ENCODE measurements around the gene HS1BP3. TPM values are rescaled to one million over a fixed set of nuclear protein-coding genes. Genes with fewer than 3 reads are reported as not detected.

HS1BP3 gene
- total RNA-seq, 4 donors from 2014 or later: 30.8 to 42.7 (median 41.7) TPM

DNA sequence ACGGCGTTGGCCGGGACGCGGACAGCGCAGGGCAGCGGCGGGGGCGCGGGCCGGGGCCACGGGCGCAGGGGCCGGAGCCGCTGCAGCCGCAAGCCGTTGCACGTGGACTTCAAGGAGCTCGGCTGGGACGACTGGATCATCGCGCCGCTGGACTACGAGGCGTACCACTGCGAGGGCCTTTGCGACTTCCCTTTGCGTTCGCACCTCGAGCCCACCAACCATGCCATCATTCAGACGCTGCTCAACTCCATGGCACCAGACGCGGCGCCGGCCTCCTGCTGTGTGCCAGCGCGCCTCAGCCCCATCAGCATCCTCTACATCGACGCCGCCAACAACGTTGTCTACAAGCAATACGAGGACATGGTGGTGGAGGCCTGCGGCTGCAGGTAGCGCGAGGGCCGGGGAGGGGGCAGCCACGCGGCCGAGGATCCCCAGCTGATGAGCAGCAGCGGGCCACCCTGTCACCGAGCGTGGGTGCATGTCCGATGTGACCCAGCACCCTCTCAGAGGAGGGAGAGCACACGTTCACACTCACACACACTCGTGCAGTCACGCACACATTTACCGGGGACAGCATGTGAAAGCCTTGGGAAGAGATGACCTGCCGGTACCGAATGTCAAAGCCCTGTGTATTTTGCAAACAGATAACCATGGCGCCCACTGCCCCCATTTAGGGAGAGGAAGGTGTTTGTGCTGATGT, 20.3 kb upstream of the HS1BP3 start:
- H3K27ac ChIP-seq: no peak overlapping the region
- TF ChIP-seq POLR2A (IDR thresholded peaks at IDR 0.05): no peak
- TF ChIP-seq, protein P1, sequence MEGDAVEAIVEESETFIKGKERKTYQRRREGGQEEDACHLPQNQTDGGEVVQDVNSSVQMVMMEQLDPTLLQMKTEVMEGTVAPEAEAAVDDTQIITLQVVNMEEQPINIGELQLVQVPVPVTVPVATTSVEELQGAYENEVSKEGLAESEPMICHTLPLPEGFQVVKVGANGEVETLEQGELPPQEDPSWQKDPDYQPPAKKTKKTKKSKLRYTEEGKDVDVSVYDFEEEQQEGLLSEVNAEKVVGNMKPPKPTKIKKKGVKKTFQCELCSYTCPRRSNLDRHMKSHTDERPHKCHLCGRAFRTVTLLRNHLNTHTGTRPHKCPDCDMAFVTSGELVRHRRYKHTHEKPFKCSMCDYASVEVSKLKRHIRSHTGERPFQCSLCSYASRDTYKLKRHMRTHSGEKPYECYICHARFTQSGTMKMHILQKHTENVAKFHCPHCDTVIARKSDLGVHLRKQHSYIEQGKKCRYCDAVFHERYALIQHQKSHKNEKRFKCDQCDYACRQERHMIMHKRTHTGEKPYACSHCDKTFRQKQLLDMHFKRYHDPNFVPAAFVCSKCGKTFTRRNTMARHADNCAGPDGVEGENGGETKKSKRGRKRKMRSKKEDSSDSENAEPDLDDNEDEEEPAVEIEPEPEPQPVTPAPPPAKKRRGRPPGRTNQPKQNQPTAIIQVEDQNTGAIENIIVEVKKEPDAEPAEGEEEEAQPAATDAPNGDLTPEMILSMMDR (IDR thresholded peaks at IDR 0.05): no peak

DNA sequence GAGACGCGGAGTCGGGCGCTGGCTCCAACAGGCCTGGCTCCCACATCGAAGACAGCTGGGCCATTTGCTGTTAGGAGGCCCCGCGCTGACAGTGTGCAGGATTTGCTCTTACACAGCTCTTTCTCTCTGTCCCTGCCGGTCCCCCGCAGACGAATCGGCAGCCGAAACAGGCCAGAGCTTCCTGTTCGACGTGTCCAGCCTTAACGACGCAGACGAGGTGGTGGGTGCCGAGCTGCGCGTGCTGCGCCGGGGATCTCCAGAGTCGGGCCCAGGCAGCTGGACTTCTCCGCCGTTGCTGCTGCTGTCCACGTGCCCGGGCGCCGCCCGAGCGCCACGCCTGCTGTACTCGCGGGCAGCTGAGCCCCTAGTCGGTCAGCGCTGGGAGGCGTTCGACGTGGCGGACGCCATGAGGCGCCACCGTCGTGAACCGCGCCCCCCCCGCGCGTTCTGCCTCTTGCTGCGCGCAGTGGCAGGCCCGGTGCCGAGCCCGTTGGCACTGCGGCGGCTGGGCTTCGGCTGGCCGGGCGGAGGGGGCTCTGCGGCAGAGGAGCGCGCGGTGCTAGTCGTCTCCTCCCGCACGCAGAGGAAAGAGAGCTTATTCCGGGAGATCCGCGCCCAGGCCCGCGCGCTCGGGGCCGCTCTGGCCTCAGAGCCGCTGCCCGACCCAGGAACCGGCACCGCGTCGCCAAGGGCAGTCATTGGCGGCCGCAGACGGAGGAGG, 19.6 kb upstream of the HS1BP3 start:
- Histone ChIP-seq H3K27ac (no peak overlapping the region), H3K27me3 (peaks cover 50% of the 10 kb centered on the region), H3K36me3 (no peaks in the 10 kb centered on the region), H3K4me3 (replicated peaks in 1 of 3) (no peak overlapping the region), H3K9me3 (no peaks in the 10 kb centered on the region), H3K4me1 (peaks cover 19 to 27% of the 10 kb centered on the region in 2 donors)
- intact Hi-C loops (cut with DNase I): no loop called here
- TF ChIP-seq POLR2A (IDR thresholded peaks at IDR 0.05): no peak
- TF ChIP-seq, protein P1 (IDR thresholded peaks at IDR 0.05): no peak
- 12 to 17% methylated on average over 7 to 21 of the region's 83 CpGs for WGBS, 2 donors
- DNase-seq: no peak

More for the DNA sequence above, 20.3 kb upstream of the HS1BP3 start:
- Histone ChIP-seq H3K9me3 (no peaks in the 10 kb centered on the region), H3K36me3 (no peaks in the 10 kb centered on the region), H3K4me1 (peaks cover 12 to 20% of the 10 kb centered on the region in 2 donors), H3K27me3 (peaks cover 44% of the 10 kb centered on the region), H3K4me3 (replicated peaks in 1 of 3) (no peak overlapping the region)
- DNase-seq: no peak
- intact Hi-C loops (cut with DNase I): no loop called here
- WGBS, 2 donors: 10 to 15% methylated on average over 18 to 32 of the region's 60 CpGs

DNA sequence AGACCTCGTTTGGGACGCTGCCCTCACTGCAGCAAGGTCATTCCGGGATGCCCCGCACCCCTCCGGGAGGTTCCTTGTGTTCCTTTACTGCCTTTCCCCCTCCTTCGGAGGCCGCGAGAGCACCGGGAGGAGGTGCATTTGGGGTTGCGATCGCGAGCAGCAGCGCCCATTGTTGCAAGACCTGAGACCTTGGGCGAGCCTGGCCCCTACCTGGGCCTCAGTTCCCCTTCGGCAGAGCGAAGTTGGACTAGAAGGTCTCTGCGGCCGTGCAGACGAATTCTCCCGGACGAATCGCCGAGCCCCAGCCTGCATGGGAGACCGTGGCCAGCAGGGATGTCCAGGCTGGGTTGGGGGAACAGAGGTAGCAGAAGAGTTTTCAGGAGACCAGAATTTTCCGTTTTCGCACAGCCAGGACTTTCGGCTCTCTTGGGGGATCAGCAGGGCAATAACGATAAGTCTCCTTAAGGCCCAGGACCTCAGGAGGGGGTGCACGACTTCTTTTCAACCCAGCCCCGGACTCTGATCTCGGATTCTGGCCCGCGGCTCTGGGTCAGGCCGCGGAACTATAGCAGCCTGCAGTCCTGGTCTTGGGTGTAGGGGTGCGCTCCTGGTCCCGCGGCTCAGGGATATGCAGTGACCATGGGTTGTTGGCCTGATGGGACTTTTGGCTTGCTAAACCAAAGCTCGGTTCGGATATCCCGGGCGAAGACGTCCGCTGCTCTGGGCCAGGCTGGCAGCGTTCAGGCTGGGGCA, 18.8 kb upstream of the HS1BP3 start:
- intact Hi-C loops (cut with DNase I): no loop called here
- no peaks in the 10 kb centered on the region for H3K9me3 ChIP-seq
- 16 to 22% methylated on average over 29 to 30 of the region's 45 CpGs for WGBS, 2 donors
- no peak overlapping the region for H3K4me3 ChIP-seq (replicated peaks in 1 of 3)
- no peak for TF ChIP-seq POLR2A (IDR thresholded peaks at IDR 0.05)
- TF ChIP-seq, protein P1 (IDR thresholded peaks at IDR 0.05): no peak
- peaks cover 55% of the 10 kb centered on the region for H3K27me3 ChIP-seq
- no peaks in the 10 kb centered on the region for H3K36me3 ChIP-seq
- DNase-seq: no peak
- no peak overlapping the region for H3K27ac ChIP-seq
- H3K4me1 ChIP-seq: peaks cover 20 to 32% of the 10 kb centered on the region in 2 donors

DNA sequence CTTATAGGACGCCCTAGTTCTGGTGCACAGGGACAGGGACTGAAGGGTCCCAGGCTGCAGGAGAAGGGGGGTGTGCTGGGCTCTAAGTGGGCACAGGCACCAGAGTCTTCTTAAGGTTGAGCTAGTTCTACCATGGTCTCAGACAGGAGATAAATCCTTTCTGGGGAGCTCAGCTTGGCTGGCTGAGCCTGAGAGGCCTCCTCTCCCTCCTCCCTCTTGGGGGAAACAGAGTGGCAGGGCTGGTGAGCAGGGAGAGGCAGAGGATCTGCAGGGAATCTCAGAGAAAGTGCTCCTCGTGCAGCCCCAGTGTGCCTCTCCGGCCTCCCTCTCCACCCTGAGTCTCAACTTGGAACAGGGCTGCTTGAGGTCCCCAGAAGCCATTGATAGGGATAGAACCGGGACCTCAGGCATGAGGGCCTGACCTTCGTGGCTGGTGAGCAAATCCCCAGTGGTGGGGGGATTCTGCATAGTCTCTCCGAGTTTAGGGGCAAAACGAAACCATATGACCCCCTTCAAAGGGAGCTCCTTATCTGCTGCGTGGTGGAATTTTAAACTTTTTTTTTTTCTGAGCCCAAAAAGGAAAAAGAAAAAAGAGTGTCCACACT, 18.1 kb upstream of the HS1BP3 start:
- no peak for DNase-seq
- WGBS, 2 donors: 66 to 69% methylated on average over 7 of the region's 8 CpGs
- peaks cover 20 to 32% of the 10 kb centered on the region in 2 donors for H3K4me1 ChIP-seq
- H3K27me3 ChIP-seq: peaks cover 55% of the 10 kb centered on the region
- intact Hi-C loops (cut with DNase I): no loop called here
- H3K4me3 ChIP-seq (replicated peaks in 1 of 3): no peak overlapping the region
- TF ChIP-seq, protein P1 (IDR thresholded peaks at IDR 0.05): no peak
- TF ChIP-seq POLR2A (IDR thresholded peaks at IDR 0.05): no peak
- no peaks in the 10 kb centered on the region for H3K36me3 ChIP-seq
- H3K27ac ChIP-seq: no peak overlapping the region
- H3K9me3 ChIP-seq: no peaks in the 10 kb centered on the region

Data from thyroid gland (tissue), 4 donors.